Measurements from ENCODE around the gene MAP4K3.

Gene MAP4K3

GRCh38 chr2:39436592-39437521, at the start of gene MAP4K3:
Gene MAP4K3, minus strand, starts transcription at chr2:39437285. Its CDS starts 298 bp downstream, at chr2:39436987.
- peak; percentile 87 for DNase-seq

- DNase-seq, result no peak
These were observed 49.0 kb upstream of the MAP4K3 start for GRCh38 chr2:39486071-39486470.

DNA sequence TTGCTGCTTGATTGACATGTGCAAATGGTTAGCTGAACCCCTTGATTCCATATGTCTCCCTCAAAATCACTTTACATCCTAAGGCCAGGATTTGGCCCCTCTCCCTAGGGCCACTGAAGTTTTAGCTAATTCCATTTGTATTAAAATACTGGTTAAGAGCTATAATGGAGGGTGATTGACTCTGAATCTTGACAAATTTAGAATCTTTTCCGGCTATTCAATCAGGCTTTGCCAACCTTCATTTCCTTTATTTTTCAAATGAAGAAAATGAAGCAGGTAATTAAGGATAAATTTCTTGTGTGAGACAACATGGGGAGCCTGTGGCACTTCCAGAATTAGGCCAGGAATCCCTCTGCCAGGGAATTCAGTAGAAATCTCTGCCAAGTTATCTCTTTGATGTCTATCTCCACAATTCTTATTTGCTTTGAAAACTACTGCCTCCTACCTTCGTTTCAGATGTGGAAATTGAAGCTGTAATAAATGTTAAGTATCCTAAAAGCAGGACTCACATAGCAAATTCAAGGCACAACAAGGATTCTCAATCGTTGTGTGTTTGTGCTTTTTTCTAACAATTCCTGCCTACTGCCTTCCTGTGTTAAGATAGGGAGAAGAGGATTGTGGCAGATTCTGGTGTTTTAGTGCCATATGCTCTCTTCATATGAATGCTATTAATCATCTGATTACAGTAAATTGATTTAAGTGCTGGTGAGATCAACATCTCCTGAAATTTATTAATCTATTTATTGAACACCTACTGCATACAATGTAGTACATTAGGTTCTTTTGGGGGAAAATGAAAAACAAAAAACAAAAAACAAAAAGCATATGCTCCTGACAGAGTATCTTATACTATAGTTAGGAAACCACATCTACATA, 47.8 kb upstream of the MAP4K3 start:
- DNase-seq, result no peak

DNA sequence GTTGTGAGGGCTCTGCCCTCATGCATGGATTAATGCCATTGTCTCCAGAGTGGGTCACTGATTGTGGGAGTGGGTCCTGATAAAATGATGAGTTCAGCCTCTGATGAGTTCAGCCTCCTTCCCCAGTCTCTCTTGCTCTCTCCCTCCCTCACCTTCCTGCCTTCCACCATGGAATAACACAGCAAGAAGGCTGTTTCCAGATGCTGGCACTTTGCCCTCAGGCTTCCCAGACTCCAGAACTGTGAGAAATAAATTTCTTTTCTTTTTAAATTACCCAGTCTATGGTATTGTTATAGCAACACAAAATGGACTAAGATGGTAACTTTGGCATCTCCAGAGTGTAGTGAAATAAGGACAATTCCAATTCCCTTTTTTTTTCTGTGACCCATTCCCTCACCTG, 47.1 kb upstream of the MAP4K3 start:
- DNase-seq, result no peak

GRCh38 chr2:39483534-39483933, 46.4 kb upstream of the MAP4K3 start:
- DNase-seq, result no peak

- no peak for DNase-seq
These were observed 44.5 kb upstream of the MAP4K3 start for GRCh38 chr2:39481611-39482010.

DNA sequence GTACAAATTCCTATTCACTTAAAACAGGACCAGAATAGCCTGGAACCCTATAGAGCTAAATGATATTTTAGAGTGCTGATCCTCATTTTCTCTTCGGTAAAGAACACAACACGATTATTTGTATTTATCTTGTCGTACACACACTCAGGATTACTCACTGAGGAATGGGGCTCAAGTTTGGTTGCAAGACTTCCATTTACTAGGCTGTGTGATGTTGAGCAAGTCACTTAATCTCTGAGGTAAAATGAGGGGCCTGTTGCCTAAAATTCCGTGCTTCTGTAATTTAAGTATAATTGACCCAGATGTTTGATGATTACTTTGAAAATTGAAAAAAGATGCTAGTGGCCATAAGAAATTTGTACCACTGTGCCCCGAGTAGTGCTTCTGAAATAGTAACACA, 42.6 kb upstream of the MAP4K3 start:
- DNase-seq, result no peak

DNA sequence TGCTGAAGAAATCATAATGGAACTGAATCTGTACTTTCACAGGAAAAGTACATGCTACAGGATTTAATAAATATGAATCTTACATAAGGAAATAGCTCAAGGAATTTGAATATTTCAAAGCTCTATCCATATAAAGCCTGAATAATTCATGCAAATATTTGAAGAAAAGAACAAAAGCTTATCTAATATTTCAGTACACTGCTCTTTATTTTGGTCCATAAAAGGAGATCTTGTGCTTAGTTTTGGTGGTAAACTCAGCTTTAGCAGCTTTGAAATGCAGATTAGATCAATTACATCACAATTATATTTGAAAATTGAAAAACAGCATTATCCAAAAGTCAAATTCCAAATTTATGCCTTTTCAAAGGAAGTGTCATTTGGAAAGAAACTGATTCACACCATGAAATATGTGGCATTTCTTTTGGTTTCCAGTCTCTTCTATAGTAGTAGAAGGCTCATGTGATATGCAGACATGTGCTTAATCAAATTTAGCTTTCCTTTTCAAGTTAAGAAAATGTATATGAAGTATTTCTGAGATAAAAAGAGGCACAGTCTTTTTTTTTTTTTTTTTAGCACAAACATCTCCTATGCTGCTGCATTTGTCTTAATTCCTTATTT, 42.1 kb upstream of the MAP4K3 start:
- DNase-seq, result no peak

DNA sequence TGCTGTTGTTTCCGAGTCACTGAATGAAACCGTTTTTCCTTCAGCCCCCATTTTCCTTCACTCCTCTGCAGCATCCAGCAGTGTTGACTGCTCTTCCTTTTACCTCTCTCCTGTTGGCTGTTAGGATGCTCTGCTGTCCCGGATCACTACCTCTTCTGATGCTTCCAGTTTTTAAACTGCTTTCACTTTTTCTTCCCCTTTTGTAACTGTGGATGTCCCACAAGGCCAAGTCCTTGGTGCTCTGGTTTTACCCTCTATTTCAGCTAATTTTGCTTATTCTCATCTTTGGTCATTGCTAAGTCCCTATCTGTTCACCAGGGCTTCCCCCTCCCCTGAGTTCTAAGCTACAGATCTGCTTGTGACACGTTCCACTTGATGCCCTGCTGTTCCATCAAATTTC, 39.4 kb upstream of the MAP4K3 start:
- DNase-seq, result no peak

GRCh38 chr2:39475006-39475405, 37.9 kb upstream of the MAP4K3 start:
- no peak for DNase-seq

GRCh38 chr2:39470580-39470979, 33.5 kb upstream of the MAP4K3 start:
- DNase-seq, result no peak

DNA sequence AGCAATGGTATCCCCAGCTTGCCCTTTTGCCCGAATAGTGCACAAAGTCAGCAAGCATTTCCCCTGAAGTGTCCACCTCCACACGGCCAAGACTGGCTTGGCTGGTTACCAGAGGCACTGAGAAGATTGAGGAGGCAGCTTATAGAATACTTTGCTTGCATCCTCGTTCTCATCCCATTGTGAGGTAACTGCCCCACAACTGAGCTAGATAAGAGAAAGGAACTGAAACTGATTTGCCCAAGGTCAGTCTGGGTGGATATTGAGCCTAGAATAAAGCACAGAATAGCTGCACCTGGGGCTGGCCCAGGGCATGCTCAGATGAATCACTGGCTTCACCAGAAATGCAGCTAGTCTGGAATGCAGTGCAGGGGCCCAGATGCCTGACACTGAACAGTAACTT, 32.7 kb upstream of the MAP4K3 start:
- no peak for DNase-seq

GRCh38 chr2:39468579-39469451, 31.7 kb upstream of the MAP4K3 start:
- DNase-seq, result no peak

DNA sequence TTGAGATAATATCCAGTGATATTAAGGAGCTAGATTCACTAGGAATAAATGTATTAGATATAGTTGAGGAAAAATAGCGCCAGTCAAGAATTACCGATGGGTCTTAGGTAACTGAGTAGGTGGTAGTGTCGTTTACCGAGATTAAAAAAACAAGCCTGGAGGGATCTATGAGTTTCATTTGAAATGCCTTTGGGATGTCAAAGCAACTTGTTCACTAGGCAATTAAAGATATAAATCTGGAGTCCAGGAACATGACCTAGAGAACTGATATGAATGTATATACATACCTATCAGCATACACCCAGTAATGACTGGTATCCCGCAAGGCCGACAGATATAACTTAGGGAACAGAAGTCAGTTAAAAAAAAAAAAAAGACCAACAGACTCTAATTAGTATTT, 29.2 kb upstream of the MAP4K3 start:
- no peak for DNase-seq

DNA sequence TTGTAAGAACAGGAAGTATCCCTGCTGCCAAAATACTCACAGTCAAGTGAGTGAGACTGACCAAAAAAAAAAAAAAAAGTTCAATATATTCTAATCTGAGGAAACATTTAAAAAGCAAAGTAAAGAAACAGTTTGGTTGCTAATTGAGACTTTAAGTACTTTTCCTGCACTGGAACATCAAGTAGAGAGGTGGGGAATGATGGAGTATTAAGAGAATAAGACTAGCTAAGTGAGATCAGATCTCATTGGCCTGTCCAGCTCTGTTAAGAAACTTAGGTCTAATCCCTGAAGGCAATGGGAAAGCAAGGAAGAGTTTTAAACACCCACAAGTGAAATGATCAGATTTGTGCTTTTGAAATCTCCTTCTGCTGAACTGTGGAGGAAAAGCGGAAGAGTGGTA, 27.8 kb upstream of the MAP4K3 start:
- no peak for DNase-seq

DNA sequence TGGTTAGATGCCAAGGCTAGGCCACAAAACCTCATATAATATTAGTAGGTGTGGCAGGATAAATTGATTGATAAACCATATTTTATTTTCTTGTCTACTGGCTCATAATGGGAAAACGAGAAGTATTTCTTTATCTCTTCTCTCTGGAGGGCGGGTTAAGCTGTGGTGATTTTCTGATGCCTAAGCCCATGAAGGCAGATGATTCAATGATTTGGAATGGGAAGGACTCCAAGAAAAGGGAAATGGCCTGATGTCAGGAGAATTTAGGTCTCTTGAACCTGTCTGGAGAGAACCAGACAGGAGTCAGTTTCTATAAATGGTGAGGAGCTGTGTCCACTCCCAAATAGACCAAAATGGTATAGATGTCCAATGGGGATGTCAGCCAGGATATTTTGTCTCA, 18.7 kb upstream of the MAP4K3 start:
- DNase-seq, result no peak

DNA sequence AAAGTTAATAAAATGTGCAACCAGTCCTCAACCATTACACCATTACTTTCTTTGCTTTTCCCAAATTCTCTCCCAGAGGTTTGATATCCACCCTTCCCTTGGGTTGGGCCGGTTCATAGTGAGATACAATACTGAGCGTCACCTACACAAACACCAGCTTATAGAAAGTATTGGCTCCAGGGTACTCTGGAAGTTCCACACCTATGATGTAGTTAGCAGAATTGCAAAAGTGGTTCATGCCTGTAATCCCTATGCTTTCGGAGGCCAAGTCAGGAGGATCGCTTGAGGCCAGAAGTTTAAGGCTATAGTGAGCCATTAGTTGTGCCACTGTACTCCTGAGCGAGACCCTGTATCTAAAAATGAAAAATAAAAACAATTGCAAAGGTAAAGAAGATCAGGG, 15.3 kb upstream of the MAP4K3 start:
- no peak for DNase-seq

- DNase-seq, result no peak
These were observed 14.9 kb upstream of the MAP4K3 start for GRCh38 chr2:39451954-39452353.

GRCh38 chr2:39448169-39448502, 11.1 kb upstream of the MAP4K3 start:
- no peak for DNase-seq

- DNase-seq, result no peak
These were observed 10.4 kb upstream of the MAP4K3 start for GRCh38 chr2:39447266-39448168.

GRCh38 chr2:39445934-39446333, 8.8 kb upstream of the MAP4K3 start:
- no peak for DNase-seq
